ENCODE results near the gene PHF23. TPM values are rescaled to one million over a fixed set of nuclear protein-coding genes. Genes with fewer than 3 reads are reported as not detected.

Gene PHF23
- polyA plus RNA-seq, 1 donor, result 34.4 TPM

- no peak for DNase-seq
Observed at GRCh38 chr17:7203391-7203790, 35.9 kb downstream of the PHF23 start.

GRCh38 chr17:7196651-7197401 lies 42.4 kb downstream of the PHF23 start:
- no peak for DNase-seq

- no peak for DNase-seq
Observed at GRCh38 chr17:7195971-7196370, 43.3 kb downstream of the PHF23 start.

GRCh38 chr17:7192271-7192937 lies 46.9 kb downstream of the PHF23 start:
- DNase-seq, result no peak

GRCh38 chr17:7191571-7192270 lies 47.5 kb downstream of the PHF23 start:
- peak; percentile 41 for DNase-seq

- DNase-seq, result no peak
Observed at GRCh38 chr17:7191069-7191468, 48.2 kb downstream of the PHF23 start.

- DNase-seq, result no peak
Observed at GRCh38 chr17:7190276-7190917, 48.9 kb downstream of the PHF23 start.

- DNase-seq, result no peak
Observed at GRCh38 chr17:7186241-7186640, 53.0 kb downstream of the PHF23 start.

Other genes starting within 250 kb of the PHF23 start
- 0.79 TPM for gene ALOX12, start 243.4 kb downstream of the PHF23 start, polyA plus RNA-seq (ENCODE audit: insufficient read length)
- gene RNASEK, start 226.8 kb downstream of the PHF23 start, polyA plus RNA-seq (ENCODE audit: insufficient read length), result 123 TPM
- 20.9 TPM for gene BCL6B, start 216.4 kb downstream of the PHF23 start, polyA plus RNA-seq (ENCODE audit: insufficient read length)
- 2.2 TPM for gene SLC16A13, start 203.4 kb downstream of the PHF23 start, polyA plus RNA-seq (ENCODE audit: insufficient read length)
- gene SLC16A11, start 195.4 kb downstream of the PHF23 start, polyA plus RNA-seq (ENCODE audit: insufficient read length), result 0.50 TPM
- gene CLEC10A, start 159.2 kb downstream of the PHF23 start, polyA plus RNA-seq (ENCODE audit: insufficient read length), result 1.7 TPM
- gene ASGR2, start 124.6 kb downstream of the PHF23 start, polyA plus RNA-seq (ENCODE audit: insufficient read length), result 0.36 TPM
- 1.8 TPM for gene ASGR1, start 60.1 kb downstream of the PHF23 start, polyA plus RNA-seq (ENCODE audit: insufficient read length)
- gene DLG4, start 19.6 kb downstream of the PHF23 start, polyA plus RNA-seq (ENCODE audit: insufficient read length), result 18.6 TPM
- gene ACADVL, start 19.5 kb downstream of the PHF23 start, polyA plus RNA-seq (ENCODE audit: insufficient read length), result 260 TPM
- gene DVL2, start 4.9 kb downstream of the PHF23 start, polyA plus RNA-seq (ENCODE audit: insufficient read length), result 40.6 TPM
- 269 TPM for gene GABARAP, start 3.0 kb upstream of the PHF23 start, polyA plus RNA-seq (ENCODE audit: insufficient read length)
- 184 TPM for gene CTDNEP1, start 12.3 kb upstream of the PHF23 start, polyA plus RNA-seq (ENCODE audit: insufficient read length)
- 46.1 TPM for gene ELP5, start 12.8 kb upstream of the PHF23 start, polyA plus RNA-seq (ENCODE audit: insufficient read length)
- gene CLDN7, start 23.0 kb upstream of the PHF23 start, polyA plus RNA-seq (ENCODE audit: insufficient read length), result 1.6 TPM
- gene SLC2A4, start 42.3 kb upstream of the PHF23 start, polyA plus RNA-seq (ENCODE audit: insufficient read length), result 42.0 TPM
- gene YBX2, start 55.2 kb upstream of the PHF23 start, polyA plus RNA-seq (ENCODE audit: insufficient read length), result 3.6 TPM
- 295 TPM for gene EIF5A, start 68.2 kb upstream of the PHF23 start, polyA plus RNA-seq (ENCODE audit: insufficient read length)
- 68.4 TPM for gene GPS2, start 75.9 kb upstream of the PHF23 start, polyA plus RNA-seq (ENCODE audit: insufficient read length)
- gene NEURL4, start 89.9 kb upstream of the PHF23 start, polyA plus RNA-seq (ENCODE audit: insufficient read length), result 23.9 TPM
- 13.6 TPM for gene ACAP1, start 97.1 kb upstream of the PHF23 start, polyA plus RNA-seq (ENCODE audit: insufficient read length)
- 8.9 TPM for gene KCTD11, start 112.7 kb upstream of the PHF23 start, polyA plus RNA-seq (ENCODE audit: insufficient read length)
- not detected for gene TMEM95, start 115.7 kb upstream of the PHF23 start, polyA plus RNA-seq (ENCODE audit: insufficient read length)
- 0.66 TPM for gene TNK1, start 141.6 kb upstream of the PHF23 start, polyA plus RNA-seq (ENCODE audit: insufficient read length)
- 31.1 TPM for gene PLSCR3, start 155.1 kb upstream of the PHF23 start, polyA plus RNA-seq (ENCODE audit: insufficient read length)
- 52.9 TPM for gene TMEM256, start 164.6 kb upstream of the PHF23 start, polyA plus RNA-seq (ENCODE audit: insufficient read length)
- 31.4 TPM for gene NLGN2, start 168.4 kb upstream of the PHF23 start, polyA plus RNA-seq (ENCODE audit: insufficient read length)
- not detected for gene SPEM1, start 180.9 kb upstream of the PHF23 start, polyA plus RNA-seq (ENCODE audit: insufficient read length)
- not detected for gene SPEM2, start 186.2 kb upstream of the PHF23 start, polyA plus RNA-seq (ENCODE audit: insufficient read length)
- gene SPEM3, start 189.4 kb upstream of the PHF23 start, polyA plus RNA-seq (ENCODE audit: insufficient read length), result not detected
- gene TMEM102, start 196.0 kb upstream of the PHF23 start, polyA plus RNA-seq (ENCODE audit: insufficient read length), result 1.5 TPM
- 2.6 TPM for gene FGF11, start 200.1 kb upstream of the PHF23 start, polyA plus RNA-seq (ENCODE audit: insufficient read length)
- 86.6 TPM for gene CHRNB1, start 205.6 kb upstream of the PHF23 start, polyA plus RNA-seq (ENCODE audit: insufficient read length)
- 27.5 TPM for gene ZBTB4, start 240.2 kb upstream of the PHF23 start, polyA plus RNA-seq (ENCODE audit: insufficient read length)
- 0.13 TPM for gene SLC35G6, start 242.0 kb upstream of the PHF23 start, polyA plus RNA-seq (ENCODE audit: insufficient read length)
- 70.0 TPM for gene POLR2A, start 244.9 kb upstream of the PHF23 start, polyA plus RNA-seq (ENCODE audit: insufficient read length)

All from hindlimb muscle (tissue), 1 donor.